NT2/D1 (cell line): ENCODE measurements around the gene PLIN1.

Source experiments
- SUZ12 ChIP-seq: IDR thresholded peaks from 2 replicates; pipeline ENCODE4 v1.6.1; 2011; ENCODE audit not compliant: insufficient read length, insufficient read depth; ENCODE audit errors: extremely low read depth
- YY1 ChIP-seq: IDR thresholded peaks from 2 replicates; pipeline ENCODE4 v1.6.1; 2011; ENCODE audit not compliant: insufficient read length, insufficient read depth
- ZNF274 ChIP-seq: IDR thresholded peaks from 2 replicates; pipeline ENCODE4 v1.6.1; 2011; ENCODE audit warnings: mild to moderate bottlenecking, low read depth, low read length

DNA sequence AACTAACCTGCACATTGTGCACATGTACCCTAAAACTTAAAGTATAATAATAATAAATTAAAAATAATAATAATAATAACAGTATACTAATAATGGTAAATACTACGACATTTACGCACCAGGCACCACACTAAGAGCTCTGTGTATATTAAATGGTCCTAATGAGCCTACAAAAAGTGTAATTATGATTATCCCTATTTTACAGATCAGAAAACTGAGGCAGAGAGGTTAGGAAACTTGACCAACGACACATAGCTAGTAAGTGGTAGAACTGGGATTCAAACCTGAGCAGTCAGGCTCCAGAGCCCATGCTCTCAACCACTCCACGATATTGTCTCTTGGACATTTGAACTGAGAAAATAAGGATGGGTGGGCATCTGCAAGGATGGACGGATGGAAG lies 38.9 kb downstream of the PLIN1 start:
- TF ChIP-seq SUZ12: no peak
- no peak for TF ChIP-seq ZNF274
- no peak for TF ChIP-seq YY1
